Anterior cingulate cortex (tissue), 58 donors: ENCODE data around the gene CCDC57.

Source experiments
- DNase-seq, 58 donors: peaks; one replicate each; lab custom pipeline; 2025; lab: John Stamatoyannopoulos, UW

Gene CCDC57

DNA sequence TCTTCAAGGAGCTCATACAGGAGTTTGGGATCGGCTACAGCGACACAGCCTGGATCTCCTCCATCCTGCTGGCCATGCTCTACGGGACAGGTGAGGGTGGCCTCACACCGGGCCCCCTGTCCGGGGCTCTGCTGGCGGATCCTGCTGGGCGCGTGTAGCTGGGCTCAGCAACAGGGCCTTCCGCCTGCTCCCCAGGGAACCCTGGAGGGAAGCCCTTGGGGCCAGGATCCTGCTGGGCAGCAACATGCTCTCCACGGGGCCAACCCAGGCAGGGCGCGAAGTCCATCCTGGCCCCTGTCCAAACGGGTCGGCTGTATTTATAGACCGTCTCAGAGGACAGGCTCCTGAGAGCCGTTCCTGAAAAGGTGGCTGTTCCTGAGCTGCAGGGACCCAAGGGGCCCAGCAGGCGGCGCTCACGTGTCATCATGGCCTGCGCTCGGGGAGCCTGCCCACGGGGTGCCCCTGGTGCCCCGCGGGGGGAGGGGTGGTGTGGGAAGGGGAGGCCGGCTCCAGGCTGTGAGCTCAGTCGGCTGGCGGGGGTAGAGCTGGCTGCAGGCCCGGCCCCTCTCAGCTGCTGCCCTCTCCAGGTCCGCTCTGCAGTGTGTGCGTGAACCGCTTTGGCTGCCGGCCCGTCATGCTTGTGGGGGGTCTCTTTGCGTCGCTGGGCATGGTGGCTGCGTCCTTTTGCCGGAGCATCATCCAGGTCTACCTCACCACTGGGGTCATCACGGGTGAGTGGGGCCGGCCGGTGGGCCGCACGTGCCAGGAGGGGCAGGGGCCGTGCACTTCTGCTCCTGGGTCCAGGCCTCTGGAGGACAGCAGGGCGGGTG lies 23.7 kb upstream of the CCDC57 start:
- peak in 52 of 58 donors; percentile 30 to 78 (median 53) for DNase-seq

DNA sequence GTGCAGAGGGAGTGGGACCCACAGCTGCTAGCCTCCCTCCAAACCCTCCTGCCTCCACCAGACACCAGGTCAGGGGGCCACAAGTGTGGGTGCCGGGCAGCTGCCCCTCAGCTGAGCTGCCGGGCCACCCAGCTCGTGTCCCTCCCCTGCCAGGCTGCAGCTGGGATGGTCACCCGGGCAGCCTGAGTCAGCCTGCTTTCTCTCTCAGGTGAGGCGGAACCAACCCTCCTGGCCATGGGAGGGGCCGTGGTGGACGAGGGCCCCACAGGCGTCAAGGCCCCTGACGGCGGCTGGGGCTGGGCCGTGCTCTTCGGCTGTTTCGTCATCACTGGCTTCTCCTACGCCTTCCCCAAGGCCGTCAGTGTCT lies 23.1 kb upstream of the CCDC57 start:
- DNase-seq = no peak

GRCh38 chr17:82235056-82235774 lies 22.6 kb upstream of the CCDC57 start:
- DNase-seq = no peak

- no peak for DNase-seq
Measured at GRCh38 chr17:82234211-82235055, 21.8 kb upstream of the CCDC57 start.

- no peak for DNase-seq
Measured at GRCh38 chr17:82232876-82233785, 20.5 kb upstream of the CCDC57 start.

DNA sequence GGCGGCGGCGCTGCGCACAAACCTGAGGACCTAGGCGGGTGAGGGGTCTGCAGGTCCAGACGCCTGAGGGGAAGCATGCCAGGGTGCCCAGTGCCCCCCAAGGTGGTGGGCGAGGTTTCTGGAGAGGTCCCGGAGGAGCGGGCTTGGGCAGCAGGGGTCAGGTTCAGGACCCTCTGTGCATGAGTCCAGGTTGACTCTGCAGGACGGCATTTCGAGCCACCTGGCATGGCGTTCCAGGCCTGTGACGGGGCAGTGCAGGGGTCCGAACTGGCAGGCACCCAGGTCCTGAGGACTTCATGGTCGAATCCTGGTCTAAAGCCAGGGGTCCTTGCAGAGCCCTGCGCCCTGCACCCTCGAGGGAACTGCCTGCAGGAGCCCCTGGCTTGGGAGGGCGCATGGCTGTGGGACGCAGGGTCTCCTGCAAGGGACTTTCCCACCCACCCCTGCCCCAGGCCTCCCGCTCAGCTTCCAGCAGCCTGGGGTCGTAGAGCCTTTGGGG lies 19.7 kb upstream of the CCDC57 start:
- DNase-seq = no peak

- peak in 23 of 58 donors; percentile 20 to 56 (median 39) for DNase-seq
Measured at GRCh38 chr17:82231562-82232321, 19.1 kb upstream of the CCDC57 start.

DNA sequence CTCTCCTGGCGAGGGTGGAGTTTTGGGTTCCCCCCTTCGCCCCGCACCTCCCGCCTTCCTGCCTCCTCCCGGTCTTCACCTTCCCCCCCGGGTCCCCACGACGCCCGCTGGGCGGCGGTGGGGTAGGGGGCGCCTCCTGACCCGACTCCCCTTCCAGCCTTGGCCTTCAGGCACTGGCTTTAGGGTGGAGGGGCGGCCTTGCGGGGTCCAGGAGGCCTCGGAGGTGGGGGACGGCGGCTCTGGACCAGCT lies 18.6 kb upstream of the CCDC57 start:
- peak in 1 of 58 donors; percentile 60 for DNase-seq

DNA sequence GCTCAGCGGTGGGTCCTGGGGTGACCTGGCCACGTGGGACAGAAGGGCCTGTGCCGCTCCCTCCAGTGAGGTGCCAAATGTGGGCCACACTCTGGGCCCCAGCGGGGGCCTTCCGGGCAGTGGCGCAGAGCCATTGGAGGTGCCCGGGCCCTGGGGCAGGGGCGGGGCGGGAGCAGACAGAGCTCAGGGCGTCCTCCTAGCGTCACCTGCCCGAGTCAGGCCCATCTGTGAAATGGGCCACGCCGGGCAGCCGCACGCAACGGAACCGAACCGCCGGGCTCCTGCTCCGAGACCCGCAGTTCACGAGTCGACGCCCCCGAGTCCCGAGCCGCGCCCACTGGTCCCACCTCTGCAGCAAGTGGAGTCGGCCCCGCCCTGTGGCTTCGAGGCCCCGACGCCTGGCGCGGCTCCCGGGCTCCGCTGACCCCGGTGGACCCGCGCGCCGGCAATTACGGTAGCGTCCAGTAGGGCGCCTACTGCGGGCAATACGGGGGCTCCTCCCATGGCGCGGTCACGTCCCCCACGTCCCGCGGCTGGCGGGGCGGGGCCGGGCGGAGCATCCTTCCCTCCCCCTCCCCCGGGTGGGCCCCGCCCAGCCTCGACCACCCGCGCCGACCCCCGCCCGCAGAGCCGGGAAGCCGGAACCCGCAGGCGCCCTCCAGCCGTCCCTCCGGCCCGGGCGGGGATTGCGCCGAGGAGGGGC lies 18.1 kb upstream of the CCDC57 start:
- peak in 37 of 58 donors; percentile 22 to 73 (median 49) for DNase-seq

GRCh38 chr17:82229698-82230608 lies 17.3 kb upstream of the CCDC57 start:
- DNase-seq = no peak

GRCh38 chr17:82228842-82229697 lies 16.4 kb upstream of the CCDC57 start, which contains the start of gene SLC16A3:
Gene SLC16A3, plus strand, starts transcription at chr17:82229042. Its CDS starts 6,967 bp downstream, at chr17:82236009.
- DNase-seq = peak in 5 of 58 donors; percentile 14 to 39 (median 23)

DNA sequence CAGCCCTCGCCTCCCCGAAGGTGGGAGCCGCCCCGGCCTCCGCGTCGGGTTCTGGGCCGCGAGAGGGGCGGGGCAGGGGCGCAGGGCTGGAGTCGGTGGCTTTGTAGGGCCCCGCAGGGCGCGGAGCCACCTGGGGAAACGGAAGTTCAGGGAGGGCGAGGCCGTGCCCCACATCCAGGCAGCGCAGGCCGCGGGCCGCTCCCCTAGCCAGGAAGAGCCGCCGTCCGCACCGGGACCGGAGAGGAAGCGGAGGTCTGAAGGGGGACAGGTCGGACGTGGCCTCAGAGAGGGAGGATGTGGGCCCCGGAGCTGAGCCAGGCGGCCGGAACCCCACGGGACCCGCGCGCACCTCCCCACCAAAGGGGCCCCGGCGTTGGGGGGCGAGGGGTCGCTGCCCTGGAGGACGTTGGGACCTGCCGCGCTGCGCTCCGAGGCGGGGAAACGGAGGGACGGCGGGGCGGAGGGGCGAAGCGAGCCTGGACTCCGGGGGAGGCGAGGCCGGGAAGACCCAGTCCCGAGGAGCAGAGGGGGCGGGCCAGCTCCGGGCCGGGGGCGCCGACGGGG lies 15.7 kb upstream of the CCDC57 start:
- no peak for DNase-seq

DNA sequence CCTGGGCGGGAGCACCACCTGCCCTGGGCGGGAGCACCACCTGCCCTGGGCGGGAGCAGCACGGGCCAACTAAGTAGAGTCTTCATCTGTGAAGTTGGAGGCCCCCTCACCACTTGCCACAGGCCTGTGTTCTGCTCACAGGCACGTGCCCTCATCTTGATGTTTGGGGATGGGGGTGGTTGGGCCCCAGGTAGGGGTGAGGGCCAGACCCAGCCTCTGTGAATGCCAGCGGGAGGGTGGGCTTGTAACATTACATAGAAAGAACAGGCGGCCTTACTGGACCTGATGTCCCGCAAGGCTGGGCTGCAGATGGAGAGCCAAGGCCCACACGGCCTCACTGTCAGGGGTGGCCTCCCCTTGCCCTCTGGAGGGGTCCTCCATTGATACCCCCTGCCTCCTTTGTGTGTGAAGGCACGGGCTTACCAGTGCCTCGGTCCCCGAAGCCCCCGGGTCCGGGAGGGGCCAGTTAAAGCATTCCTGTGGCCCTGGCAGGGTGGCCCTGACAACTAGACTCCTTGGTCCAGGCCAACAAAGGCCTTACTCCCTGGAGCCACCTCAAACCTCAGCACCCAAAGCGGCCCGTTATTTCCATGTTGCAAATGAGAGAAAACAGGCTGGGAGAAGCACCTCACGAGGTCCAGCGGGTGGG lies 15.1 kb upstream of the CCDC57 start:
- no peak for DNase-seq

- DNase-seq = no peak
Measured at GRCh38 chr17:82226809-82227628, 14.4 kb upstream of the CCDC57 start.
